ENCODE measurements around the gene CC2D2A. TPM values are rescaled to one million over a fixed set of nuclear protein-coding genes. Genes with fewer than 3 reads are reported as not detected.
A peak's percentile ranks its signal among the peaks of the same experiment; 100 is the strongest.

CC2D2A gene
- polyA plus RNA-seq, 1 donor from 2014 or later = 8.6 TPM

DNA sequence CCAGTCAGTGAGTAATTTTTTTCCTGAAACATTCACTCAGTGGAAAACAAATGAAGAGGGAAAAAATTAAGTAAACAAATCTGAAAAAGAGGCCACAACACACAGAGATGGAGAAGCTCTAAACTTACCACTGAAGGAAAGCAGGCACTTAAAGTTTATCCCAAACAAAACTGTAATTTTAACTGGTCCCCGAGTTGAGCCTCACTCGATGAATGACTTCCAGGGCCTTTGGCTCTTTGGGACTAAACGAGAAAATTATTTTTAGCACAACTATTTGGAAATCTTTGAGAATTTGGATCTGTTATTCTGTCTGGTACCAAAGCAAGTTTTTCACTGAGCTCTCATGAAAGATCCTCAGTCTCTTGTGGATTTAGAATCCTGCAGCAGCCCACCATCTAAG is 42.0 kb upstream of the CC2D2A start, which contains the start of gene C1QTNF7:
Gene C1QTNF7 (plus strand): TSS at position 333 of the 400 bp plus-strand sequence. CDS start 7,711 bp downstream, outside the sequence.
- Histone ChIP-seq H4K20me1 (ENCODE audit: insufficient read depth) (no peaks in the 10 kb centered on the region), H3K36me3 (ENCODE audit: insufficient read depth, low read length) (no peaks in the 10 kb centered on the region), H3K79me2 (replicated peaks; ENCODE audit: insufficient read depth, low read length) (no peaks in the 10 kb centered on the region), H3K27ac (ENCODE audit: low read length) (peak within 1 kb of the TSS; percentile 34), H2AFZ (ENCODE audit: low read depth, low read length) (peak within 1 kb of the TSS; percentile 10), H3K4me3 (ENCODE audit: low read length) (no peak within 1 kb of the TSS), H3K9ac (ENCODE audit: low read length) (peak within 1 kb of the TSS; percentile 1), H3K4me2 (ENCODE audit: low read length) (no peak within 1 kb of the TSS), H3K9me2 (ENCODE audit: insufficient read depth, low read length) (no peaks in the 10 kb centered on the region), H3K9me3 (ENCODE audit: low read length) (no peaks in the 10 kb centered on the region), H3K27me3 (ENCODE audit: insufficient read depth, low read depth, low read length) (no peaks in the 10 kb centered on the region), H3F3A (ENCODE audit: insufficient read depth, low read length, poor library complexity, severe bottlenecking) (no peaks in the 10 kb centered on the region)
- TF ChIP-seq MXI1 (conservative IDR thresholded peaks at IDR 0.05; ENCODE audit: poor library complexity, severe bottlenecking) = no peak
- no peak for TF ChIP-seq POLR2AphosphoS5 (IDR thresholded peaks at IDR 0.05)
- TF ChIP-seq, protein P1, sequence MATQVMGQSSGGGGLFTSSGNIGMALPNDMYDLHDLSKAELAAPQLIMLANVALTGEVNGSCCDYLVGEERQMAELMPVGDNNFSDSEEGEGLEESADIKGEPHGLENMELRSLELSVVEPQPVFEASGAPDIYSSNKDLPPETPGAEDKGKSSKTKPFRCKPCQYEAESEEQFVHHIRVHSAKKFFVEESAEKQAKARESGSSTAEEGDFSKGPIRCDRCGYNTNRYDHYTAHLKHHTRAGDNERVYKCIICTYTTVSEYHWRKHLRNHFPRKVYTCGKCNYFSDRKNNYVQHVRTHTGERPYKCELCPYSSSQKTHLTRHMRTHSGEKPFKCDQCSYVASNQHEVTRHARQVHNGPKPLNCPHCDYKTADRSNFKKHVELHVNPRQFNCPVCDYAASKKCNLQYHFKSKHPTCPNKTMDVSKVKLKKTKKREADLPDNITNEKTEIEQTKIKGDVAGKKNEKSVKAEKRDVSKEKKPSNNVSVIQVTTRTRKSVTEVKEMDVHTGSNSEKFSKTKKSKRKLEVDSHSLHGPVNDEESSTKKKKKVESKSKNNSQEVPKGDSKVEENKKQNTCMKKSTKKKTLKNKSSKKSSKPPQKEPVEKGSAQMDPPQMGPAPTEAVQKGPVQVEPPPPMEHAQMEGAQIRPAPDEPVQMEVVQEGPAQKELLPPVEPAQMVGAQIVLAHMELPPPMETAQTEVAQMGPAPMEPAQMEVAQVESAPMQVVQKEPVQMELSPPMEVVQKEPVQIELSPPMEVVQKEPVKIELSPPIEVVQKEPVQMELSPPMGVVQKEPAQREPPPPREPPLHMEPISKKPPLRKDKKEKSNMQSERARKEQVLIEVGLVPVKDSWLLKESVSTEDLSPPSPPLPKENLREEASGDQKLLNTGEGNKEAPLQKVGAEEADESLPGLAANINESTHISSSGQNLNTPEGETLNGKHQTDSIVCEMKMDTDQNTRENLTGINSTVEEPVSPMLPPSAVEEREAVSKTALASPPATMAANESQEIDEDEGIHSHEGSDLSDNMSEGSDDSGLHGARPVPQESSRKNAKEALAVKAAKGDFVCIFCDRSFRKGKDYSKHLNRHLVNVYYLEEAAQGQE (IDR thresholded peaks at IDR 0.05; ENCODE audit: borderline replicate concordance) = no peak
- TF ChIP-seq, protein P2, sequence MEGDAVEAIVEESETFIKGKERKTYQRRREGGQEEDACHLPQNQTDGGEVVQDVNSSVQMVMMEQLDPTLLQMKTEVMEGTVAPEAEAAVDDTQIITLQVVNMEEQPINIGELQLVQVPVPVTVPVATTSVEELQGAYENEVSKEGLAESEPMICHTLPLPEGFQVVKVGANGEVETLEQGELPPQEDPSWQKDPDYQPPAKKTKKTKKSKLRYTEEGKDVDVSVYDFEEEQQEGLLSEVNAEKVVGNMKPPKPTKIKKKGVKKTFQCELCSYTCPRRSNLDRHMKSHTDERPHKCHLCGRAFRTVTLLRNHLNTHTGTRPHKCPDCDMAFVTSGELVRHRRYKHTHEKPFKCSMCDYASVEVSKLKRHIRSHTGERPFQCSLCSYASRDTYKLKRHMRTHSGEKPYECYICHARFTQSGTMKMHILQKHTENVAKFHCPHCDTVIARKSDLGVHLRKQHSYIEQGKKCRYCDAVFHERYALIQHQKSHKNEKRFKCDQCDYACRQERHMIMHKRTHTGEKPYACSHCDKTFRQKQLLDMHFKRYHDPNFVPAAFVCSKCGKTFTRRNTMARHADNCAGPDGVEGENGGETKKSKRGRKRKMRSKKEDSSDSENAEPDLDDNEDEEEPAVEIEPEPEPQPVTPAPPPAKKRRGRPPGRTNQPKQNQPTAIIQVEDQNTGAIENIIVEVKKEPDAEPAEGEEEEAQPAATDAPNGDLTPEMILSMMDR (IDR thresholded peaks at IDR 0.05; ENCODE audit: poor library complexity, severe bottlenecking) = no peak
- TF ChIP-seq SMC3 (conservative IDR thresholded peaks at IDR 0.05; ENCODE audit: poor library complexity) = no peak
- no peak for TF ChIP-seq EP300 (conservative IDR thresholded peaks at IDR 0.05; ENCODE audit: poor library complexity, severe bottlenecking)
- TF ChIP-seq EZH2 (IDR thresholded peaks at IDR 0.05; ENCODE audit: borderline replicate concordance, insufficient read depth, low read length, poor library complexity, severe bottlenecking) = no peak
- TF ChIP-seq TAF1 (IDR thresholded peaks at IDR 0.05; ENCODE audit: low read depth) = no peak
- TF ChIP-seq RAD21 (conservative IDR thresholded peaks at IDR 0.05) = no peak

DNA sequence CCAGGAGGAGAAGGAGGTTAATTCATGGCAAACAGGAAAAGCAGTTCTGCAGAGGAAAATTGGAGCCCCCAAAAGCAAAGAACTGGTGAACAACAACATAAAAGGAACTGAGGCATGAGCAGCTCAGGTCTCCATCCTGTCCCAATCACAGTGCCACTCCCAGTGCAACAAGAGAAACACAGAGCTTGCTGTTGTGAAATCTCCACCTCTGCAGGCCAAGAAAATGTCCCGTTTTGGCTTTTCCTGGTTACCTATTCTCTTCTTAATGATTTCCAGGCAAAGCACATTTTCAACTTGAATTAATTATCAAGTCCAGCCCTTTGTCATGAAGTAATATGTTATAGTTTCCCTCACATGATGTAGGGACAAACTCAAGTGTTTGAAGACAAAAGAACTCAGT is 41.1 kb upstream of the CC2D2A start:
- TF ChIP-seq POLR2AphosphoS5 (IDR thresholded peaks at IDR 0.05) (no peak), MXI1 (conservative IDR thresholded peaks at IDR 0.05; ENCODE audit: poor library complexity, severe bottlenecking) (no peak), RAD21 (conservative IDR thresholded peaks at IDR 0.05) (no peak), TAF1 (IDR thresholded peaks at IDR 0.05; ENCODE audit: low read depth) (no peak), SMC3 (conservative IDR thresholded peaks at IDR 0.05; ENCODE audit: poor library complexity) (no peak), EP300 (conservative IDR thresholded peaks at IDR 0.05; ENCODE audit: poor library complexity, severe bottlenecking) (no peak)
- TF ChIP-seq, protein P1 (IDR thresholded peaks at IDR 0.05; ENCODE audit: borderline replicate concordance) = no peak
- TF ChIP-seq, protein P2 (IDR thresholded peaks at IDR 0.05; ENCODE audit: poor library complexity, severe bottlenecking) = no peak
- Histone ChIP-seq H3K79me2 (replicated peaks; ENCODE audit: insufficient read depth, low read length) (no peaks in the 10 kb centered on the region), H3K4me2 (ENCODE audit: low read length) (no peak overlapping the region), H3F3A (ENCODE audit: insufficient read depth, low read length, poor library complexity, severe bottlenecking) (no peaks in the 10 kb centered on the region), H3K9ac (ENCODE audit: low read length) (no peak overlapping the region), H4K20me1 (ENCODE audit: insufficient read depth) (no peaks in the 10 kb centered on the region), H3K9me3 (ENCODE audit: low read length) (no peaks in the 10 kb centered on the region), H3K36me3 (ENCODE audit: insufficient read depth, low read length) (no peaks in the 10 kb centered on the region), H3K27ac (ENCODE audit: low read length) (no peak overlapping the region), H3K27me3 (ENCODE audit: insufficient read depth, low read depth, low read length) (no peaks in the 10 kb centered on the region), H2AFZ (ENCODE audit: low read depth, low read length) (no peak overlapping the region), H3K9me2 (ENCODE audit: insufficient read depth, low read length) (no peaks in the 10 kb centered on the region), H3K4me3 (ENCODE audit: low read length) (no peak overlapping the region)

Data from neural cell (in vitro differentiated cells).